Activated CD4-positive, alpha-beta T cell treated with anti-CD3 and anti-CD28 coated beads for 4 hours (primary cell): ENCODE results near the gene LETMD1.

Experiments
- DNase-seq, 2 donors: peaks; one replicate each; pipeline ENCODE4 v3.0.0-alpha.2; 2020

LETMD1 gene

DNA sequence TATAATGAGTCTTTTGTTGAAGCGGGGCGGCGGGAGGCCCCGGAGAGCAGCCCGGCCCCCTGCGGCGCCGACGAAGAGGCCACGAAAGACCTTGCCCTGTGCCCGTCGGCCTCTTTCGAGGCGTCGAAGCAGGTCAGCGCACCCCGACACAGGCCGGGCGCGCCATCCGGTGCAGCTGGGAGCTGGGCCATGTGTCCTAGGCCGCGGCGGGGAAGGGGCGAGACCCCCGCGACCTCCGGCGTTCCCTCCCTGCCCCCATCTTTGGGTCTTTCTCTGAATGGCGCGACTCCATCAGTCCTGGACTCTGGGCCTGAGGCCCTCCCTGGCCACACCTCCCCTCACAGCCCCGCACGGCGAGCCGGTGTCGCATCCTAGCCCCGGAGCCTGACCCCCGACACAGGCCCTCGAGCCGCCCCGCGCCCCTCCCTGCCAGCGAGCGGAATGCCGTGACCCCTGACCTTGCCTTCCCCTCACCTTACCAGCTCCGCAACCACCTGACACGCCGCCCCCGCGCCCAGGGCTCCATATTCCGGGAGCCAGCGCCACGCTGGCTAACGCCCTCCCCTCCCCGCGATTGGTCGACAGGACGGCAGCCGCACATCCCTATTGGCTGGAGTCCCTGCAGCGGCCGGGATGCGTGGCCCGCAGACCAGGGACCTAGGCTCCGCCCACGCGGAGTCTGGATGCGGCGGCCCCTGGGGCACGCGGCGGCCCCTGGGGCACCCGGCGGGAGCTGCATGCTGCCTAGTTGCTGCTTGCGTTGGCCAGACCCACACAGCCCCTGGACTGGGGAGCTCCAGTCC is 22.1 kb upstream of the LETMD1 start, which contains the start of gene SLC11A2:
TSS of gene SLC11A2 (minus strand) at position 549 of the 803 bp plus-strand sequence. CDS start 15,656 bp downstream, outside the sequence.
- peak; percentile 92 to 93 for DNase-seq

DNA sequence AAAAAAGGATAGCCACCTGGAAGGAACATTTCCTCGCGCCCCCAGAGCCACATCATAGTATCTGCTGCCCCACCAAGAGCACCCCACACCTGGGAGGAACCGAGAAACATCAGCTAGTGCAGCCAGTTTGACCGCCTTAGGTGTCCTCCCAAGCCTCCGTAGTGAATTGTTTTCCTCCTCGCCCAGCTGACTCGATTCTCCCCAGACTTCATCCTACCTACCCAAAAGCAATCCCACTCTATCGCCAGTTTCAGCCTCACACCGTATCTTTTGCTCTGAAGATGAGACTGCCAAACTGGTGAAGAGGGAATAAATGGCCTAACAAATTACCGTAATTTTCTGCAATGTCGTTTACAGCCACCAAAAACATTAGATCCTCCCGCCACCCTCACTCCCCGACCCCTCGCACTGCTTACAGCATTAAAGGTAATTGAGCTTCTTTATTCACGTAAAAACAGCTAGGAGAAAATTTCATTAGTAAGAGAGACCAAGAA is 20.7 kb upstream of the LETMD1 start:
- no peak for DNase-seq

DNA sequence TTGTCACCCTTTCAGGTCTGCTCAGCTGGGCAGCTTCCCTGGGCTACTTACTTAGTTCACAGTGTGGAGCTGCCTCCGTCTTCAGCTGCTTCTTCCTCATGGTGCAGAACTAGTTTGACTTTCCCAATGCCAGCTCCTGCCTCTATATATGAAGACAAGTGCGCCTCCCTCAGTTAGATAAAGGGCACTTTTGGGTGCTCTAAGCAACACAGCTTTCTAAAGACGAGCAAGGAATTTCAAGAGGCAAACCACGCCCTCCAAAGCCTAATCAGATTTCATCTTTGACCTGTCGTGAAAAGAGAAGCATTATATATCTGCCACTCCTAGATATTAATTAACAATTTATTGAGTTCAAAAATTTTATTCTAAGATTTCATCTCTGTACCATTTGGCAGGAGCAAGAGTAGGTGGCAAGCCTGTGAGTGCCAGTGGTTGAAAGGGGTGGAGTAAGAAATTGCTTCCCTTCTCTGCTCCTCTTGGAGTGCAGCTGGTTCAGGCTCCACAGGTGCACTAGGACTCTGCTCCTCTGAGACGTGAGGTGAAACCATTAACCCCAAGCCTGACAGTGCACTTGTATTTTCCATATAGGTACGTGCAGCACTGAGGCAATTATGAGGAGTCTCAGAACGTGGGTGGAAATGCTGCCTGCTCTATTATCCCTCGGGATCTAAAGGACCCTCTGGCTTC is 19.9 kb upstream of the LETMD1 start:
- DNase-seq: peak; percentile 12 to 21

DNA sequence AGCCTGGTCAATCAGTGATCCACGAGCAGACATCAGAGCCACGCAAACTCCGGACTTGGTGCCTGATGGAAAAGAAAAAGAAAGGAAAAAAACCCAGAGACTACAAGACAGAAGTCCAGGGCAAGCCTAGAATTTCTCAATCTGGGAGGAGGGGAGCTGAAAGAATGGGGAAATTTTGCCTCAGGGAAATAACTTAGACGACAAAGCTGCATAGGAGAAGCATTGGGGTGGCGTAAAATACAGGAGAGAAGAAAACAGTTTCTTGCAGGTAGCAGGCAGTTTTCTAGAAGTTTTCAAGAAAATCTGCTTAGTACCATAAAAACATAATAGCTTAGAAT is 19.3 kb upstream of the LETMD1 start:
- DNase-seq: no peak

- no peak for DNase-seq
Observed at GRCh38 chr12:51033048-51033447, 15.1 kb upstream of the LETMD1 start.

DNA sequence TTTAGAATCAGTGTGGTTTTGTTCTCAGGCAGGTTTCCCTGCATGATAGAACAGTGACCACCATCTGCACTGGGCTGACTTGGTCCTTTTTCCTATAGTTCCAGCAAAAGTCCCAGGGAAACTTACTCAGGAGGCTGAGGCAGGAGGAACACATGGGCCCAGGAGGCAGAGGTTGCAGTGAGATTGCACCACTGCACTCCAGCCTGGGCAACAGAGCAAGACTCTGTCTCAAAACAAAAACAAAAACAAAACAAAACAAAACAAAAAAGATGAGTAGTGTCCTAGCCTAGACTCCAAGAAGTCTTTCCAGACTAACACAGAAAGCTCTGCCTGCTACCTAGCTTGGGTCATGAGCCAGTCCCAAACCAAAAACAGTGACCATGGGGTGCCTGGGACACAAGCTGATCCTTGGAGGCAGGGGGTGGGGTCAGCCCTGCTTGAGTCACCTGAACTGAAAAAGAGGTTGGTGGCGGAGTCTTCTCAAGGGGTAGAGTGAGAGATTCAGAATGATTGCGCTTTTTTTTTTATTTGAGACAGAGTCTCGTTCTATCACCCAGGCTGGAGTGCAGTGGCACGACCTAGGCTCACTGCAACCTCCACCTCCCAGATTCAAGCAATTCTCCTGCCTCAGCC is 14.6 kb upstream of the LETMD1 start:
- DNase-seq: no peak

DNA sequence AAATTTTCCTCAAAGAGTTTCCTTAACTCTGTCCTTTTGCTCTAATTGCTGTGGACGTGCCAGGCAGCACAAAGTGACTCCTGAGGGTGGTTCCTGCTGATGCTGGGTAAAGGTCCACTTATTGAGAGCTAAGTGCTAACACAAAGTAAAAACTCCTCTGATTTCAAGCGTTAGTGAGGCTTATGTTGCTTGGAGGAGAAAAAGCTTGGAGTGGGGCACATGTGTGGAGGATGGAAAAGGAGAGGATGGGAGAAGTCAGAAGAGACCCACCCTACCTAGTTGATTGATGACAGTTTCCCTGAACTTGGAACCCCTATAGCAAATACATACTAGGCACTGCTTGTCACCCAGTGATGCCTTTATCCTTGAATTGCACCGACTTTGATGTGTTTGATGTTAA is 11.8 kb upstream of the LETMD1 start:
- no peak for DNase-seq

- DNase-seq: peak in 1 of 2 donors; percentile 9
Observed at GRCh38 chr12:51048661-51049251, 629 bp downstream of the LETMD1 start.

GRCh38 chr12:51049525-51049924 is 1.4 kb downstream of the LETMD1 start:
- DNase-seq: no peak

- DNase-seq: no peak
Observed at GRCh38 chr12:51051787-51052186, 3.7 kb downstream of the LETMD1 start.

- no peak for DNase-seq
Observed at GRCh38 chr12:51055060-51055459, 6.9 kb downstream of the LETMD1 start.

- DNase-seq: no peak
Observed at GRCh38 chr12:51056242-51056641, 8.1 kb downstream of the LETMD1 start.

GRCh38 chr12:51059086-51059485 is 11.0 kb downstream of the LETMD1 start:
- DNase-seq: no peak

DNA sequence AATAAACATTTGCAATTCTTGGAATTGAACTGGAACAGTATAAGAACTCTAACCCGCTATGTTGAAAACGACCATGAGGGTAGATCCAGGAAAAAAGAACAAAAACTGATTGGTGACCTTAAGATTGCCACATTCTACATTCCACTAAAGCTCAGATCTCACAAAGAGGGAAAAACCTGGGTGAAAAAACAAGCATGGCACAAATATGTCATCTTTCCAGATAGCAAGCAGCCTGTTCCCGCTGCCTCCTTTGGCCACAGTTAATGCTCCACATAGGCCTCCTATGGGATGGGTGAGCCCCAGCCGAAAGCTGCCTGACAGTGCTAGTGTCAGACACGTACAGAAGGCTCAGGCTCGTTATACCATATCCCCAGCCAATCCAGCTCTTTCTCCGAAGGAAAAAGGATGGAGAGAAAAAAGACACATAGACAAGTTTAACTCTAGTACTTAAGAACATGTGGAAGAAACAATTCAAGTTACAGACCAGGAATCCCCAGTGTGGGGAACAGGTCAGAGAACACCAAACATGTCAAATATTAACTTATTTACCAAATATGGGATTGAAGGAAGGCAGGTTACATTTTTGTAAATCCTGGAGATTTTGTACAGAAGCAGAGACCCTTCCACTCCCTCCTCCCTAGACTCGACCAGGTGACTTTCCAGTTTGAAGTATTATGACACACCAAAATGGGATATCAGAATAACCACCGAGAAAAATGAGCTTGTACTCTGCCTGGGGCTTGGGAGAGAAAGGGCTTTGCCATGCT is 14.7 kb downstream of the LETMD1 start:
- DNase-seq: no peak

DNA sequence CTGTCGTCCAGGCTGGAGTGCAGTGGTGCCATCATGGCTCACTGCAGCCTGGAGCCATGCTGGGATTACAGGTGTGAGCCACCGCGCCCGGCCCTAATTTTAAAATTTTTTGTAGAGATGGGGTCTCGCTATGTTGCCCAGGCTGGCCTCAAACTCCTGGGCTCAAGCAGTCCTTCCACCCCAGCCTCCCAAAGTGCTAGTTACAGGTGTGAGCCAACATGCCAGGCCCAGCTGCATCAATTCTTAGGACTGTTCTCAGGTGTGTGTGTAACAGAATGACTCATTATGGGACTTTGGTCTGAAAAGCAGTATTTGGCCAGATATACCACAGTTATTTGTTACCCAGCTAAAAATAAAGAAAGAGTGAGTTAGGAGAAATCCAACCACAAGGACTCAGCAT is 17.4 kb downstream of the LETMD1 start:
- DNase-seq: no peak

- DNase-seq: no peak
Observed at GRCh38 chr12:51067229-51067628, 19.1 kb downstream of the LETMD1 start.

DNA sequence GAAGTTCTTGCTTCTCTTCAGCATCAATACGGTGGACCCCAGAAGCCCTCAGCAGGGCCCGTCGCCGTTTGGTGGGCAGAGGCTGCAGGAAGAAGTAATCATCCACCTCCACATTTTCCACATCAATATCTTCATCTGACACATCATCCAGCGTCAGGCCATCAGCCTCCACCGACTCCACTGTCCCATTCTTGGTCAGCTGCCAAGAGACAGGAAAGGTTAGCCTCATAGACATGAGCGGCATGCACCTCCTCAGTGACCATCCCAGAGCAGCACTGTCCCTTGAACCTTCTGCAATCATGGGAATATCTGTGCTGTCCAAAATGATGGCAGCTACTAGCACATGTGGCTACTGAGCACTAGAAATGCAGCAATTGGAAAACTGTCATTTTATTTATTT is 19.6 kb downstream of the LETMD1 start:
- no peak for DNase-seq

- DNase-seq: no peak
Observed at GRCh38 chr12:51070004-51070403, 21.9 kb downstream of the LETMD1 start.

- no peak for DNase-seq
Observed at GRCh38 chr12:51071663-51072062, 23.5 kb downstream of the LETMD1 start.

DNA sequence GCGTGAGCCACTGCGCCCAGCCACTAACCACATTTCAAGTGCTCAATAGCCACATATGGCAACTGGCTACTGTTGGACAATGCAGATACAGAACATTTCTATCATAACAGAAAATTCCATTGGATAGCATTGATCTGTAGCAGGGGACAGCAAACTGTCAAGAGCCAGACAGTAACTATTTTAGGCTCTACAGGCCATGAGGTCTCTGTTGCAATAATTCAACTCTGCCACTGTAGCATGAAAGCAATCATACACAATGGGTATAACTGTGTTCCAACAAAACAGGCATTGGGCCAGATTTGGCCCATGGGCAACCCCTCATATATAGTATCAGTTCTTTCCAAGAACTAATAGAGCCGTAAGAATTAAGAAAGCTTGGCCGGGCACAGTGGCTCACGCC is 27.3 kb downstream of the LETMD1 start:
- DNase-seq: no peak

DNA sequence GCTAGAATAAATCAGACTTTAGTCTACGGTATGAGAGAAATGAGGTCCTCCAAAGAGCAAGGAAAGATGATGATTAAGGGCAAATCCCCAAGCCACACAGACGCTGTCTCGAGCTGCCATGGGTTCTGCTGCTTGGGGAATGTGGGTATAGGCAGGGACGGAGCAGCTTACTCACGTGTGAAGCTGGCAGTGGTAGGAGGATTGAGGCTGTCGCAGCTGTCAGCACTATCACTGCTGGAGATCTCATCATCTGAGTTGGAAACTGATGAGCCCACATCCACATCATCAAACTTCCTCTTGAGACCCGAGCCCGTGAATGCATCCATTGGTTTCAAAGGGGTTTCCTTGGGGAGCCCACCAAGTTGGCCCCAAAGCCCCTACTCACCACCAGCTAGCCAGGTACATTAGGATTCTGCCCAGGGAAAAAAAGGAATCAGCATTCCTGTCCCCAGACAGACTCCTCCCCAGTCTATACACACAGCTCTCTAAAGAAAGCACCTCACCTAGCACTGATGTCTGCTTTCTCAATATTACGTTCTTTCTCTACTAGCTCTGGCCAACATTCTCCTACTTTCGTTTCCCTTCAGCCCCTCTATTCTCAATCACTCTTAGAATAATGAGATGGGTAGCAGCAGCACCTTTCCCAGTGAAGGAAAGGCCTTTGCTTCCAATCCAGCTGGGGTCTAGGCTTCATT is 28.3 kb downstream of the LETMD1 start:
- DNase-seq: no peak

DNA sequence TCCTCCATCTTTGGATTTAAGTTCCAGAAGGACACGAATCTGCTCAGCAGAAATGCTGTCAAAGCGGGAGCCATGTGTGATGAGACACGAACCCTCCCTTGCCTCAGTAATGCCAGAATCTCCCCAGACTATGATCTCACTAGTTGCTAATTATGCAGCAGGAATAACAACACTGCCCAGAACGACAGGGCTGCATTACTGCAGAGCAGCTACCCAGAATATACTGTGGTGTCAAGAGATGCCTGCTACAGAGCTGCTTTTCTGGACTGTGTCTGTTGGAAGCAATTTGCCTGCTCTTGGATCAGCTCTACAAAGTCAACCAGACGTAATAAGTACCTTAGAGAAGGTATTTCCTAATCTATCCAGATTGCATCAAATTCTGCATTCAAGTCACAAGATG is 29.8 kb downstream of the LETMD1 start:
- DNase-seq: no peak
